ENCODE measurements around the gene YY1AP1. TPM values are rescaled to one million over a fixed set of nuclear protein-coding genes. Genes with fewer than 3 reads are reported as not detected.
"Not testable (repeated sequence)": the region's sequence is repeated elsewhere in the genome, so short reads cannot be mapped to it uniquely, and the experiment has no call there.

Gene YY1AP1
- total RNA-seq, 1 experiment from 2014 or later = 37.6 TPM

- peaks cover 48% of the 10 kb centered on the region for H4K20me1 ChIP-seq (ENCODE audit: low read length)
- BruUV-seq (replicated peaks) = no TSS peak
- POLR2A ChIA-PET (ENCODE audit: unreplicated experiment) = no interaction called here
- peaks cover 18% of the 10 kb centered on the region for H3K4me1 ChIP-seq (ENCODE audit: insufficient read depth, low read length)
- H3K9me3 ChIP-seq (ENCODE audit: low read length) = no peaks in the 10 kb centered on the region
- no peak overlapping the region for H3K4me2 ChIP-seq (ENCODE audit: low read length)
- H3K27ac ChIP-seq (ENCODE audit: low read length) = no peak overlapping the region
- no peaks in the 10 kb centered on the region for H3F3A ChIP-seq (ENCODE audit: low read length, unreplicated experiment)
- intact Hi-C loops (cut with micrococcal nuclease) = no loop called here
- CTCF ChIA-PET = no interaction called here
- no peak overlapping the region for H3K4me3 ChIP-seq (ENCODE audit: low read length)
- no peak for ATAC-seq
- no peak for DNase-seq
- H3K36me3 ChIP-seq (ENCODE audit: low read depth, low read length) = peaks cover 57% of the 10 kb centered on the region
- H3K27me3 ChIP-seq (ENCODE audit: low read length) = no peaks in the 10 kb centered on the region
- peaks cover 100% of the 10 kb centered on the region for H3K79me2 ChIP-seq (ENCODE audit: low read length)
- H2AFZ ChIP-seq (ENCODE audit: low read length) = no peak overlapping the region
- no peak overlapping the region for H3K9ac ChIP-seq (ENCODE audit: low read length)
- no peaks in the 10 kb centered on the region for H3K9me2 ChIP-seq (replicated peaks; ENCODE audit: low read length)
- TF ChIP-seq EZH2phosphoT487 (IDR thresholded peaks at IDR 0.05; ENCODE audit: borderline replicate concordance, low read length) (no peak), CTCF (conservative IDR thresholded peaks at IDR 0.05; ENCODE audit: low read depth, low read length) (no peak), EZH2 (IDR thresholded peaks at IDR 0.05; ENCODE audit: low read length, unreplicated experiment) (no peak)
These were observed 5.6 kb upstream of the YY1AP1 start for GRCh38 chr1:155694167-155694566.

- Histone ChIP-seq H3K79me2 (ENCODE audit: low read length) (peaks cover 98% of the 10 kb centered on the region), H4K20me1 (ENCODE audit: low read length) (peaks cover 41% of the 10 kb centered on the region)
- CTCF ChIA-PET = no interaction called here
These were observed 3.5 kb upstream of the YY1AP1 start for GRCh38 chr1:155691992-155692528.

GRCh38 chr1:155689081-155689607 lies 570 bp upstream of the YY1AP1 start, which contains the start of gene DAP3:
Gene DAP3 (plus strand): TSS chr1:155689091. CDS start chr1:155709780, 20,689 bp downstream.
- CTCF ChIA-PET; H3K9me2 ChIP-seq (replicated peaks; ENCODE audit: low read length); H3K27me3 ChIP-seq (ENCODE audit: low read length); DNase-seq; H3F3A ChIP-seq (ENCODE audit: low read length, unreplicated experiment); H3K9me3 ChIP-seq (ENCODE audit: low read length); POLR2A ChIA-PET (ENCODE audit: unreplicated experiment): not testable (repeated sequence)
- H4K20me1 ChIP-seq (ENCODE audit: low read length) = peaks cover 37% of the 10 kb centered on the region
- peaks cover 13% of the 10 kb centered on the region for H3K4me1 ChIP-seq (ENCODE audit: insufficient read depth, low read length)
- H3K79me2 ChIP-seq (ENCODE audit: low read length) = peaks cover 98% of the 10 kb centered on the region
- intact Hi-C loops (cut with micrococcal nuclease) = loop anchor here (2.0 kb wide), 1 partner anchor 40 kb away; no protein-coding TSS in a partner anchor
- peak within 1 kb of the TSS; percentile 84 for H3K4me2 ChIP-seq (ENCODE audit: low read length)
- H3K36me3 ChIP-seq (ENCODE audit: low read depth, low read length) = peaks cover 29% of the 10 kb centered on the region
- peak within 1 kb of the TSS; percentile 93 for H3K4me3 ChIP-seq (ENCODE audit: low read length)
- peak within 1 kb of the TSS; percentile 100 for H2AFZ ChIP-seq (ENCODE audit: low read length)
- peak within 1 kb of the TSS; percentile 90 for H3K27ac ChIP-seq (ENCODE audit: low read length)
- H3K9ac ChIP-seq (ENCODE audit: low read length) = peak within 1 kb of the TSS; percentile 99
- peak; percentile 74 for ATAC-seq
- TSS peak; percentile 74 for BruUV-seq (replicated peaks)

More at GRCh38 chr1:155691992-155692528, 3.5 kb upstream of the YY1AP1 start:
- intact Hi-C loops (cut with micrococcal nuclease) = no loop called here
- Histone ChIP-seq H3F3A (ENCODE audit: low read length, unreplicated experiment) (no peaks in the 10 kb centered on the region), H3K4me2 (ENCODE audit: low read length) (no peak overlapping the region), H3K27me3 (ENCODE audit: low read length) (no peaks in the 10 kb centered on the region), H2AFZ (ENCODE audit: low read length) (no peak overlapping the region), H3K27ac (ENCODE audit: low read length) (no peak overlapping the region), H3K9me3 (ENCODE audit: low read length) (no peaks in the 10 kb centered on the region), H3K4me3 (ENCODE audit: low read length) (no peak overlapping the region), H3K9ac (ENCODE audit: low read length) (no peak overlapping the region), H3K9me2 (replicated peaks; ENCODE audit: low read length) (no peaks in the 10 kb centered on the region), H3K4me1 (ENCODE audit: insufficient read depth, low read length) (peaks cover 14% of the 10 kb centered on the region), H3K36me3 (ENCODE audit: low read depth, low read length) (peaks cover 48% of the 10 kb centered on the region)
- ATAC-seq (no peak), DNase-seq (no peak)
- no TSS peak for BruUV-seq (replicated peaks)
- TF ChIP-seq EZH2 (IDR thresholded peaks at IDR 0.05; ENCODE audit: low read length, unreplicated experiment) (no peak), CTCF (conservative IDR thresholded peaks at IDR 0.05; ENCODE audit: low read depth, low read length) (no peak), EZH2phosphoT487 (IDR thresholded peaks at IDR 0.05; ENCODE audit: borderline replicate concordance, low read length) (no peak)
- POLR2A ChIA-PET (ENCODE audit: unreplicated experiment) = no interaction called here

- Histone ChIP-seq H3K36me3 (ENCODE audit: low read depth, low read length) (peaks cover 24% of the 10 kb centered on the region), H3K9ac (ENCODE audit: low read length) (peak overlapping the region; percentile 99), H3K4me1 (ENCODE audit: insufficient read depth, low read length) (peaks cover 13% of the 10 kb centered on the region), H3K4me3 (ENCODE audit: low read length) (peak overlapping the region; percentile 93), H3K79me2 (ENCODE audit: low read length) (peaks cover 98% of the 10 kb centered on the region), H2AFZ (ENCODE audit: low read length) (peak overlapping the region; percentile 100), H3K4me2 (ENCODE audit: low read length) (peak overlapping the region; percentile 84), H4K20me1 (ENCODE audit: low read length) (peaks cover 45% of the 10 kb centered on the region), H3K27ac (ENCODE audit: low read length) (peak overlapping the region; percentile 90)
- H3K9me2 ChIP-seq (replicated peaks; ENCODE audit: low read length); H3K27me3 ChIP-seq (ENCODE audit: low read length); H3K9me3 ChIP-seq (ENCODE audit: low read length); H3F3A ChIP-seq (ENCODE audit: low read length, unreplicated experiment); POLR2A ChIA-PET (ENCODE audit: unreplicated experiment); DNase-seq; CTCF ChIA-PET: not testable (repeated sequence)
- intact Hi-C loops (cut with micrococcal nuclease) = loop anchor here (2.0 kb wide), 1 partner anchor 41 kb away; no protein-coding TSS in a partner anchor
- BruUV-seq (replicated peaks) = TSS peak; percentile 48
- ATAC-seq = peak; percentile 5
These were observed 760 bp downstream of the YY1AP1 start for GRCh38 chr1:155687705-155688323.

Data from PC-3 (cell line).